GM12878 (cell line): ENCODE data around the gene TRAF3IP3. TPM values are rescaled to one million over a fixed set of nuclear protein-coding genes. Genes with fewer than 3 reads are reported as not detected.

Source experiments
- ATAC-seq: fragments of 200-7000 bp; cut with Tn5 transposase; 3 replicates; pipeline ENCODE4 v1.9.1; 2020; ENCODE audit warnings: mild to moderate bottlenecking, moderate library complexity
- BruUV-seq: library from RNA; stranded (reverse); fragments of 400-500 nt; replicated peaks from 2 replicates; lab custom pipeline; 2021; lab: Mats Ljungman, UMichigan
- CTCF ChIA-PET: fragments of 300-600 bp; sonication (Branson Sonifier 250); formaldehyde crosslinking; extraction: SDS; loops from one replicate; lab custom pipeline; 2021; ENCODE audit warnings: inconsistent platforms; lab: Yijun Ruan, JAX
- POLR2A ChIA-PET: fragments of 350-600 bp; formaldehyde crosslinking; extraction: SDS; loops from one replicate; lab custom pipeline; 2021; ENCODE audit warnings: inconsistent platforms; lab: Charles Lee
- RAD21 ChIA-PET: fragments of 300-600 bp; sonication (Branson Sonifier 250); formaldehyde crosslinking; loops from one replicate; lab custom pipeline; 2023; ENCODE audit warnings: antibody characterized with exemption; ENCODE audit not compliant: unreplicated experiment; lab: Charles Lee
- SMC1A ChIA-PET: fragments of 300-600 bp; sonication (Branson Sonifier 250); formaldehyde crosslinking; loops from one replicate; lab custom pipeline; 2023; ENCODE audit not compliant: unreplicated experiment, uncharacterized antibody; lab: Charles Lee
- DNase-seq: peaks from one replicate; pipeline ENCODE4 v3.0.0-alpha.2; 2011; ENCODE audit warnings: low read depth, low spot score
- FAIRE-seq: peaks from 3 replicates; lab custom pipeline; 2011; peaks lifted over from hg19 to GRCh38; lab: Jason Lieb, UNC
- H2AFZ ChIP-seq: 2 replicates; pipeline ENCODE4 v1.6.0; 2011; ENCODE audit warnings: low read depth, low read length, control low read depth; ENCODE audit not compliant: control insufficient read depth
- H3K27ac ChIP-seq: 2 replicates; pipeline ENCODE4 v1.5.1; 2011; ENCODE audit warnings: control low read depth; ENCODE audit not compliant: control insufficient read depth, insufficient read depth
- H3K27me3 ChIP-seq, 2 experiments: replicated peaks in 1 of 2; 2 replicates each; pipeline versions ENCODE4 v1.6.0 to v1.6.1; 2011; ENCODE audit warnings: low read length in 1 of 2; ENCODE audit not compliant: control insufficient read depth in 2 of 2, insufficient read depth in 2 of 2
- H3K36me3 ChIP-seq, 2 experiments: 2 replicates each; pipeline ENCODE4 v1.5.1; 2011; ENCODE audit warnings: low read length in 1 of 2; ENCODE audit not compliant: control insufficient read depth in 2 of 2, insufficient read depth in 2 of 2
- H3K4me1 ChIP-seq: 2 replicates; pipeline ENCODE4 v1.6.1; 2011; ENCODE audit warnings: mild to moderate bottlenecking, low read length, moderate library complexity, mixed read lengths; ENCODE audit not compliant: control insufficient read depth, insufficient read depth
- H3K4me2 ChIP-seq: 2 replicates; pipeline ENCODE4 v1.6.0; 2011; ENCODE audit warnings: control low read depth; ENCODE audit not compliant: control insufficient read depth, insufficient read depth
- H3K4me3 ChIP-seq: fragments of 200-600 bp; sonication (generic); 2 replicates; pipeline ENCODE4 v1.5.1; 2016
- H3K79me2 ChIP-seq: 2 replicates; pipeline ENCODE4 v1.6.0; 2011; ENCODE audit warnings: low read length; ENCODE audit not compliant: control insufficient read depth, insufficient read depth
- H3K9ac ChIP-seq: 2 replicates; pipeline ENCODE4 v1.8.0; 2011; ENCODE audit warnings: low read length, control low read depth, mixed read lengths; ENCODE audit not compliant: control insufficient read depth, insufficient read depth
- H3K9me3 ChIP-seq: replicated peaks from 3 replicates; pipeline ENCODE4 v1.5.1; 2011; ENCODE audit warnings: mild to moderate bottlenecking, low read length; ENCODE audit not compliant: control insufficient read depth, insufficient read depth
- H4K20me1 ChIP-seq: 2 replicates; pipeline ENCODE4 v1.6.0; 2011; ENCODE audit not compliant: control insufficient read depth, insufficient read depth
- ATF7 ChIP-seq: fragments of 450-650 bp; IDR thresholded peaks from 2 replicates; pipeline ENCODE4 v1.6.1; 2016; ENCODE audit warnings: low read depth, mild to moderate bottlenecking
- BCL11A ChIP-seq: IDR thresholded peaks from 2 replicates; pipeline ENCODE4 v1.6.1; 2011; ENCODE audit warnings: low read depth, low read length
- DPF2 ChIP-seq: fragments of 450-650 bp; IDR thresholded peaks from 2 replicates; pipeline ENCODE4 v1.6.1; 2017; ENCODE audit warnings: mild to moderate bottlenecking
- E2F8 ChIP-seq: fragments of 450-650 bp; IDR thresholded peaks from 2 replicates; pipeline ENCODE4 v1.6.1; 2018; ENCODE audit warnings: mild to moderate bottlenecking, low read depth, moderate library complexity; ENCODE audit not compliant: partially characterized antibody
- ETV6 ChIP-seq, 2 experiments: fragments of 450-650 bp in 1 of 2; IDR thresholded peaks in 1 of 2; conservative IDR thresholded peaks in 1 of 2; 2 replicates each; pipeline ENCODE4 v1.6.1; 2014; ENCODE audit warnings: antibody characterized with exemption in 1 of 2, borderline replicate concordance in 1 of 2, low read depth in 1 of 2, mild to moderate bottlenecking in 1 of 2, moderate library complexity in 1 of 2
- NFYA ChIP-seq: IDR thresholded peaks from 2 replicates; pipeline ENCODE4 v1.6.1; 2011; ENCODE audit warnings: low read depth, mild to moderate bottlenecking, low read length, improper control_type of control experiment, borderline replicate concordance
- POLR2AphosphoS2 ChIP-seq: IDR thresholded peaks from 2 replicates; pipeline ENCODE4 v1.6.1; 2011; ENCODE audit warnings: low read depth, mild to moderate bottlenecking, low read length, improper control_type of control experiment, moderate library complexity
- RAD21 ChIP-seq: IDR thresholded peaks from 2 replicates; pipeline ENCODE4 v1.6.1; 2011; ENCODE audit warnings: mild to moderate bottlenecking, low read depth, low read length, moderate library complexity; ENCODE audit not compliant: insufficient read depth
- SIX5 ChIP-seq: IDR thresholded peaks from 2 replicates; pipeline ENCODE4 v1.6.1; 2011; ENCODE audit warnings: mild to moderate bottlenecking, low read depth, low read length, moderate library complexity; ENCODE audit not compliant: severe bottlenecking
- SKIL ChIP-seq: fragments of 450-650 bp; IDR thresholded peaks from 2 replicates; pipeline ENCODE4 v1.6.1; 2017; ENCODE audit warnings: mild to moderate bottlenecking, low read depth, inconsistent platforms; ENCODE audit not compliant: poor library complexity, severe bottlenecking
- SPI1 ChIP-seq: IDR thresholded peaks from 2 replicates; pipeline ENCODE4 v1.6.1; 2011; ENCODE audit warnings: low read depth, mild to moderate bottlenecking, low read length, moderate library complexity, borderline replicate concordance; ENCODE audit not compliant: insufficient read depth
- TARDBP ChIP-seq: IDR thresholded peaks from 2 replicates; pipeline ENCODE4 v1.6.1; 2016; ENCODE audit warnings: borderline replicate concordance
- TBL1XR1 ChIP-seq: IDR thresholded peaks from 2 replicates; pipeline ENCODE4 v1.6.1; 2012; ENCODE audit warnings: low read depth, low read length, improper control_type of control experiment
- ZNF217 ChIP-seq: fragments of 450-650 bp; IDR thresholded peaks from 2 replicates; pipeline ENCODE4 v1.6.1; 2017; ENCODE audit warnings: antibody characterized with exemption, mild to moderate bottlenecking
- ZNF274 ChIP-seq: IDR thresholded peaks from one replicate; pipeline ENCODE4 v1.8.0; 2011; ENCODE audit not compliant: insufficient read length, insufficient read depth
- WGBS: methylation state at CpG from one replicate; pipeline ENCODE4 v1.1.6; 2016; ENCODE audit warnings: low lambda C conversion rate; ENCODE audit not compliant: insufficient replicate concordance, insufficient coverage; ENCODE audit errors: missing lambda C conversion rate; 5-methylcytosine and 5-hydroxymethylcytosine counted together
- in situ Hi-C: fragments of 300-500 bp; cut with MboI; formaldehyde crosslinking; loops from 9 replicates; pipeline ENCODE4 v1.14.3; 2018; ENCODE audit warnings: mixed read lengths
- intact Hi-C: fragments of 100-400 bp; cut with micrococcal nuclease; formaldehyde crosslinking; loops from one replicate; pipeline ENCODE4 v1.14.2; 2022; ENCODE audit not compliant: unreplicated experiment
- polyA plus RNA-seq, 11 experiments: library from polyadenylated mRNA; depleted of rRNA in 4 of 11; unstranded in 6 of 11; stranded (reverse) in 5 of 11; fragments of >200 nt; fragmentation: Nextera tagmentation in 4 of 11; fragmentation: Illumina TruSeq in 1 of 11; extraction: Ambion mirVana in 4 of 11; extraction: Trizol in 1 of 11; gene quantifications; 1 replicate in 1 of 11; 2 replicates in 10 of 11; pipeline versions ENCODE4 v1.2.1 to v1.2.3, GENCODE V29; 2011 to 2016; ENCODE audit warnings: inconsistent platforms in 2 of 11, missing spikeins in 2 of 11, low read depth in 1 of 11
- total RNA-seq, 4 experiments: library from RNA; depleted of rRNA in 3 of 4; stranded (reverse); fragments of >200 nt in 3 of 4; fragmentation: Illumina TruSeq in 1 of 4; extraction: Trizol in 1 of 4; gene quantifications; 2 replicates each; pipeline versions ENCODE4 v1.2.1 to v1.2.3, GENCODE V29; 2013 to 2021

The TRAF3IP3 gene
- total and polyA plus RNA-seq, 10 of the 15 experiments (the other 5 are each of a cell fraction or from before 2014, with no cell fraction given), result 61.6 to 121 (median 96.5) TPM

DNA sequence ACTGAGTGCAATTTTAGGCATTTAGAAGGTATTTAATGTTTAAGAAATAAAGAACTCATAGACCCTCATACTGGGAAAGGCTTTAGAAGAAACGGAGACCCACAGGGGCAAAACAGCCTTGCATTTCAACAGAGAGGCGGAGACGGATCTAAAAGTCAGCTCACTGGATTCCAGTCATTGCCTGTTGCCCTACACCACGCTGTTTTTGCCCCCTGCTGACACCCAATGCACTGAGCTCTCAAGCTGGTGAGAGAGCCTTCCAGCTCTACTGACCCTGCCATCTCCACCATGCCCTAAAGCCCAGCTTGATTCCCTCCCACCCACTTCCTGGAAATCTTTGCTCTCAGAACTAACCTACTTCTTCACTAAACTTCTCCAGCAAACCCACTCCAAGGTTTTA is 7.2 kb upstream of the TRAF3IP3 start:
- ChIA-PET POLR2A (interaction anchor here (0.7 to 1.5 kb wide), 4 partner anchors 9 to 99 kb away, joined by 3 to 5 read pairs (median 3); no protein-coding TSS in a partner anchor), SMC1A (interaction anchor here (0.7 to 13.9 kb wide), 31 partner anchors 10 to 179 kb away, joined by 3 to 282 read pairs (median 4); partner anchors contain the start of genes C1orf74, G0S2 and LAMB3), CTCF (interaction anchor here (0.6 to 6.6 kb wide), 57 partner anchors 8 to 1509 kb away, joined by 3 to 86 read pairs (median 5); partner anchors contain the start of genes C1orf74, G0S2, HSD11B1 and LAMB3), RAD21 (interaction anchor here (0.6 to 12.6 kb wide), 23 partner anchors 8 to 181 kb away, joined by 3 to 188 read pairs (median 5); partner anchors contain the start of genes C1orf74, G0S2, LAMB3 and TRAF3IP3)
- intact Hi-C loops (loop anchor here (2.0 to 10.0 kb wide), 4 partner anchors 78 to 144 kb away; partner anchors contain the start of genes LAMB3 and UTP25), in situ Hi-C loops (loop anchor here (5.0 kb wide), 1 partner anchor 171 kb away; no protein-coding TSS in a partner anchor)
- no peak for FAIRE-seq
- no peak overlapping the region for H3K27ac ChIP-seq
- H3K4me1 ChIP-seq, result peaks cover 40% of the 10 kb centered on the region
- TF ChIP-seq ETV6 (conservative IDR thresholded peaks at IDR 0.05 in 1 of 2, IDR thresholded peaks at IDR 0.05 in 1 of 2; ENCODE audit: borderline replicate concordance in 1 of 2, low read depth in 1 of 2) (no peak), SKIL (no peak), ATF7 (no peak), DPF2 (no peak), TARDBP (no peak), NFYA (no peak), SIX5 (no peak), ZNF217 (no peak), ZNF274 (no peak), BCL11A (no peak), E2F8 (no peak), POLR2AphosphoS2 (no peak), SPI1 (no peak), RAD21 (no peak), TBL1XR1 (no peak)
- H3K9me3 ChIP-seq, result no peaks in the 10 kb centered on the region
- no peaks in the 10 kb centered on the region for H3K27me3 ChIP-seq
- no peaks in the 10 kb centered on the region for H3K36me3 ChIP-seq
- no peak overlapping the region for H3K4me3 ChIP-seq
- ATAC-seq, result no peak
- BruUV-seq, result no TSS peak
- no peak overlapping the region for H3K4me2 ChIP-seq
- 78% methylated on average over 4 of the region's 4 CpGs for WGBS
- H3K9ac ChIP-seq, result no peak overlapping the region
- no peak for DNase-seq
- no peak overlapping the region for H2AFZ ChIP-seq
- H4K20me1 ChIP-seq, result no peaks in the 10 kb centered on the region
- no peaks in the 10 kb centered on the region for H3K79me2 ChIP-seq
